Neural progenitor cell (in vitro differentiated cells): ENCODE data around the gene ATF6. TPM values are rescaled to one million over a fixed set of nuclear protein-coding genes. Genes with fewer than 3 reads are reported as not detected.

Experiments
- DNase-seq: peaks from one replicate; pipeline ENCODE4 v3.0.0-alpha.2; 2016; ENCODE audit warnings: low spot score
- H2AFZ ChIP-seq: fragments of 200-600 bp; sonication (generic); replicated peaks from 2 replicates; pipeline ENCODE4 v1.6.1; 2016; ENCODE audit warnings: antibody characterized with exemption
- H3F3A ChIP-seq: fragments of 200-600 bp; sonication (generic); 2 replicates; pipeline ENCODE4 v1.6.1; 2016; ENCODE audit warnings: antibody characterized with exemption, low read depth
- H3K27ac ChIP-seq: fragments of 200-600 bp; sonication (generic); 2 replicates; pipeline ENCODE4 v1.5.1; 2016; ENCODE audit warnings: mild to moderate bottlenecking
- H3K27me3 ChIP-seq: fragments of 200-600 bp; sonication (generic); 2 replicates; pipeline ENCODE4 v1.6.1; 2016; ENCODE audit warnings: mild to moderate bottlenecking, moderate library complexity
- H3K36me3 ChIP-seq: fragments of 200-600 bp; sonication (generic); 2 replicates; pipeline ENCODE4 v1.5.1; 2016
- H3K4me1 ChIP-seq: fragments of 200-600 bp; sonication (generic); 2 replicates; pipeline ENCODE4 v1.6.1; 2016; ENCODE audit warnings: mixed run types
- H3K4me2 ChIP-seq: fragments of 200-600 bp; sonication (generic); 2 replicates; pipeline ENCODE4 v1.6.1; 2016
- H3K4me3 ChIP-seq: fragments of 200-600 bp; sonication (generic); 2 replicates; pipeline ENCODE4 v1.5.1; 2016
- H3K79me2 ChIP-seq: fragments of 200-600 bp; sonication (generic); 2 replicates; pipeline ENCODE4 v1.6.1; 2016; ENCODE audit warnings: low read depth
- H3K9ac ChIP-seq: fragments of 200-600 bp; sonication (generic); 2 replicates; pipeline ENCODE4 v1.6.1; 2016
- H3K9me3 ChIP-seq: fragments of 200-600 bp; sonication (generic); 2 replicates; pipeline ENCODE4 v1.5.1; 2016; ENCODE audit warnings: low read depth
- H4K20me1 ChIP-seq: fragments of 200-600 bp; sonication (generic); 2 replicates; pipeline ENCODE4 v1.6.1; 2016; ENCODE audit warnings: low read depth
- H3K27ac Mint-ChIP-seq: 3 replicates; pipeline ENCODE4 v1.8.0; 2021; ENCODE audit warnings: mixed read lengths
- H3K27me3 Mint-ChIP-seq: 2 replicates; pipeline ENCODE4 v1.8.0; 2022; ENCODE audit warnings: low read depth, mild to moderate bottlenecking, inconsistent platforms, moderate library complexity, mixed read lengths; ENCODE audit not compliant: insufficient read depth
- H3K36me3 Mint-ChIP-seq: 3 replicates; pipeline ENCODE4 v1.8.0; 2021; ENCODE audit warnings: mixed read lengths
- H3K4me1 Mint-ChIP-seq: 3 replicates; pipeline ENCODE4 v1.8.0; 2021; ENCODE audit warnings: mixed read lengths
- H3K4me3 Mint-ChIP-seq: 3 replicates; pipeline ENCODE4 v1.8.0; 2021; ENCODE audit warnings: mild to moderate bottlenecking, moderate library complexity, mixed read lengths
- H3K9me3 Mint-ChIP-seq: 3 replicates; pipeline ENCODE4 v1.8.0; 2020; ENCODE audit warnings: mixed read lengths
- EZH2 ChIP-seq: fragments of 200-600 bp; sonication (generic); IDR thresholded peaks from 2 replicates; pipeline ENCODE4 v1.6.1; 2017; ENCODE audit warnings: antibody characterized with exemption, mild to moderate bottlenecking, moderate library complexity
- EZH2phosphoT487 ChIP-seq: fragments of 200-600 bp; sonication (generic); IDR thresholded peaks from 2 replicates; pipeline ENCODE4 v1.6.1; 2017; ENCODE audit warnings: antibody characterized with exemption
- total RNA-seq: library from RNA; depleted of rRNA; stranded (reverse); fragments of >200 nt; gene quantifications from 2 replicates; pipeline ENCODE4 v1.2.3, GENCODE V29; 2015; ENCODE audit warnings: low replicate concordance
- TF ChIP-seq, protein P1 (sequence below): fragments of 200-600 bp; sonication (generic); IDR thresholded peaks from 2 replicates; pipeline ENCODE4 v1.5.1; 2017; ENCODE audit warnings: antibody characterized with exemption, mild to moderate bottlenecking

Gene ATF6
- total RNA-seq, 1 donor from 2014 or later = 31.7 TPM

DNA sequence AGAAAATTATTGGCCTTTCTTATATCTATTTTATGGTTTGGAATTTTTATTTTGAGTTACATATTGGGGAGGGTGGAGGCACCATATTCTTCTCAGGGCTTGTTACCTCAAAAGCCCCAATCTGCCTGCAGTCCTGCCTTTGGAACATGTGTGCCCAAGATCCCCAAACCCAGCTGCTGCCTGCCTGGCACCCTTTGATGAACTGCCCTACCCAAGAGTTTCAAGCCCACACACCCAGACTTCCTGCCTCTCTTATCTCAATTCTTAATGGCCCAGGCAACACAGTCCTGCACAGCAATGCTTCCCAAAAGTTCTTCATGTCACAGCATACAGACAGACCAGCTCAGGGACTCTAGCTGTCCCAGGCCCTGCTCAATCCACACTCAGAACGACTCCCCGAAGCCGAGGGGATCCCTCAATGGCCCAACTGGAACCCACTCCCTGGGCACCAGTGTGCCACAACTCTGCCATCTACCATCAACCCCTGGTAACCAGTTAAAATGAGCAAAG is 238.4 kb downstream of the ATF6 start:
- TF ChIP-seq, protein P1, sequence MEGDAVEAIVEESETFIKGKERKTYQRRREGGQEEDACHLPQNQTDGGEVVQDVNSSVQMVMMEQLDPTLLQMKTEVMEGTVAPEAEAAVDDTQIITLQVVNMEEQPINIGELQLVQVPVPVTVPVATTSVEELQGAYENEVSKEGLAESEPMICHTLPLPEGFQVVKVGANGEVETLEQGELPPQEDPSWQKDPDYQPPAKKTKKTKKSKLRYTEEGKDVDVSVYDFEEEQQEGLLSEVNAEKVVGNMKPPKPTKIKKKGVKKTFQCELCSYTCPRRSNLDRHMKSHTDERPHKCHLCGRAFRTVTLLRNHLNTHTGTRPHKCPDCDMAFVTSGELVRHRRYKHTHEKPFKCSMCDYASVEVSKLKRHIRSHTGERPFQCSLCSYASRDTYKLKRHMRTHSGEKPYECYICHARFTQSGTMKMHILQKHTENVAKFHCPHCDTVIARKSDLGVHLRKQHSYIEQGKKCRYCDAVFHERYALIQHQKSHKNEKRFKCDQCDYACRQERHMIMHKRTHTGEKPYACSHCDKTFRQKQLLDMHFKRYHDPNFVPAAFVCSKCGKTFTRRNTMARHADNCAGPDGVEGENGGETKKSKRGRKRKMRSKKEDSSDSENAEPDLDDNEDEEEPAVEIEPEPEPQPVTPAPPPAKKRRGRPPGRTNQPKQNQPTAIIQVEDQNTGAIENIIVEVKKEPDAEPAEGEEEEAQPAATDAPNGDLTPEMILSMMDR = no peak
- TF ChIP-seq EZH2 (no peak), EZH2phosphoT487 (no peak)
- H3K27me3 Mint-ChIP-seq = peaks cover 3% of the 10 kb centered on the region
- H3F3A ChIP-seq = no peaks in the 10 kb centered on the region
- no peaks in the 10 kb centered on the region for H3K9me3 Mint-ChIP-seq
- no peaks in the 10 kb centered on the region for H3K9me3 ChIP-seq
- no peak for DNase-seq
- no peaks in the 10 kb centered on the region for H3K36me3 Mint-ChIP-seq
- peaks cover 7% of the 10 kb centered on the region for H3K4me1 Mint-ChIP-seq
- no peaks in the 10 kb centered on the region for H3K4me1 ChIP-seq
- H2AFZ ChIP-seq = no peak overlapping the region
- H3K4me3 Mint-ChIP-seq = no peak overlapping the region
- no peak overlapping the region for H3K4me3 ChIP-seq
- H3K79me2 ChIP-seq = no peaks in the 10 kb centered on the region
- no peak overlapping the region for H3K9ac ChIP-seq
- H4K20me1 ChIP-seq = no peaks in the 10 kb centered on the region
- no peaks in the 10 kb centered on the region for H3K27me3 ChIP-seq
- no peaks in the 10 kb centered on the region for H3K36me3 ChIP-seq
- no peak overlapping the region for H3K27ac Mint-ChIP-seq
- no peak overlapping the region for H3K27ac ChIP-seq
- no peak overlapping the region for H3K4me2 ChIP-seq

DNA sequence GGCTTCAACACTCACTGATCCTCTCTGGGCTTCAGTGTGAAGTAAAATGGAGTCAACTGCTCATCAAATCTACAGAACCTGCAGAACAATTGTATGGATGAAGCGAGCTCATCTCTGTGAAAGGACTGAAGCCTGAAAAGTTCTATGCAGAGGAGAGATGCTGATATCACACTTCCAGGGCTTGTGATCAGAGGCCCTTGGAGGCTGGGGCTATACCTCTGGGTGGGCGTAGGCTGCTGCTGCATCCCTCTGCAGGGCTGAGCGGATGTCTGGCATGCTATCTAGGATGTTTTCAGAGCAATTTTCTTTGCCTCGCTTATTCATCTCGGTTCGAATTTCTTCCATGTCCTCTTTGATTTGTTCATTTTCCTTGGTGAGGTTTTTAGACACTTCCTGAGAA is 240.0 kb downstream of the ATF6 start:
- H3K27ac ChIP-seq = no peak overlapping the region
- Mint-ChIP-seq H3K27me3 (peaks cover 3% of the 10 kb centered on the region), H3K4me1 (peaks cover 7% of the 10 kb centered on the region), H3K36me3 (no peaks in the 10 kb centered on the region), H3K9me3 (no peaks in the 10 kb centered on the region), H3K4me3 (no peak overlapping the region), H3K27ac (no peak overlapping the region)
- no peak overlapping the region for H3K9ac ChIP-seq
- H4K20me1 ChIP-seq = no peaks in the 10 kb centered on the region
- H3F3A ChIP-seq = no peaks in the 10 kb centered on the region
- no peaks in the 10 kb centered on the region for H3K36me3 ChIP-seq
- no peak for DNase-seq
- no peak overlapping the region for H3K4me2 ChIP-seq
- H3K79me2 ChIP-seq = no peaks in the 10 kb centered on the region
- no peak overlapping the region for H3K4me3 ChIP-seq
- H2AFZ ChIP-seq = no peak overlapping the region
- H3K4me1 ChIP-seq = no peaks in the 10 kb centered on the region
- no peaks in the 10 kb centered on the region for H3K9me3 ChIP-seq
- H3K27me3 ChIP-seq = no peaks in the 10 kb centered on the region
- TF ChIP-seq EZH2phosphoT487 (no peak), EZH2 (no peak)
- TF ChIP-seq, protein P1 = no peak

DNA sequence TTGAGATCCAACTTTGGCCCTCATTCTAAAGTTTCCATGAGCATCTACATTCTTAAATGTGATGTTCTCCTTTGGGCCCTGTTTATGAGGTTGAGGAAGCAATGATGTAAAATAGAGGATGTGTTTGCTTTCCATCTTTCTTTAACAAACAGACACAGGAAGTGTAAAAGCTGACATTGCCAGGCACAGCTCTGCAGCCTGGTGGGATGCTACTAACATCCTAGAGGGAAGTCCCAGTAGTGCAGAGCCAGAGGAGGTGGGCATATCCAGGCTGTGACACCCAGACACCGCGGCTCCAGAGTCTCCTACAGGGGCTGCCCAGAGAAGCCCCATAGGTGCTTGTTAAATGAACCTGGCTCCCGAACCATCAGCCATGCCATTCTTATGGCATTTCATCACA is 241.3 kb downstream of the ATF6 start:
- Mint-ChIP-seq H3K4me1 (peaks cover 7% of the 10 kb centered on the region), H3K27me3 (peaks cover 3% of the 10 kb centered on the region), H3K4me3 (no peak overlapping the region), H3K27ac (peak overlapping the region; percentile 33), H3K9me3 (peaks cover 2% of the 10 kb centered on the region), H3K36me3 (peaks cover 2% of the 10 kb centered on the region)
- Histone ChIP-seq H3K4me1 (no peaks in the 10 kb centered on the region), H3K79me2 (no peaks in the 10 kb centered on the region), H3K27ac (no peak overlapping the region), H3F3A (no peaks in the 10 kb centered on the region), H3K4me2 (no peak overlapping the region), H3K36me3 (no peaks in the 10 kb centered on the region), H3K27me3 (no peaks in the 10 kb centered on the region), H3K9ac (no peak overlapping the region), H4K20me1 (no peaks in the 10 kb centered on the region), H2AFZ (no peak overlapping the region), H3K9me3 (no peaks in the 10 kb centered on the region), H3K4me3 (no peak overlapping the region)
- no peak for DNase-seq
- no peak for TF ChIP-seq EZH2phosphoT487
- TF ChIP-seq, protein P1 = no peak
- no peak for TF ChIP-seq EZH2
